GM12892 (cell line): ENCODE measurements around the gene NT5C1A.

Experiments used
- POLR2A ChIP-seq: IDR thresholded peaks from 2 replicates; pipeline ENCODE4 v1.6.1; 2011; ENCODE audit warnings: low read depth, low read length, control low read depth
- POLR2AphosphoS5 ChIP-seq: IDR thresholded peaks from 2 replicates; pipeline ENCODE4 v1.6.1; 2011; ENCODE audit warnings: low read depth, low read length, control low read depth
- TAF1 ChIP-seq: IDR thresholded peaks from 2 replicates; pipeline ENCODE4 v1.6.1; 2011; ENCODE audit warnings: low read depth, mild to moderate bottlenecking, control low read depth, low read length, borderline replicate concordance

DNA sequence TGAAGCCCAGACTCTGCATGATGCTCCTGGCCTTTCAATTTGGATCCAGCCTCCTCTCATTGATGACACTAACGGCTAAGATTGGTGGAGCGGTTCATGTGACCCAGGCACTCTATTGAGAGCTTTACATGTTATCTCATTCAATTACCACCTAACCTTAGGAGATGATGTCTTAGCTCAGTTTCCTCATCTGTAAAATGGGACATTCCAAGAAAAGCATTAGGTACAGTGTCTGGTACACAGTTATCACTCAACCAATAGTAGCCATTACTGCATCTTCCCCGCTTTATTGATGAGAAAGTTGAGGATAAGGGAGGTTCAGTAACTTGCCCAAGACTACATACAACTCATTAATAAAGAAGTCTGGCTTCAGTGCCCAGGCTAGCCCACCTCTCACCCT, 49.5 kb downstream of the NT5C1A start:
- TF ChIP-seq TAF1 (no peak), POLR2A (no peak), POLR2AphosphoS5 (no peak)
